ENCODE results near the gene ACSL3. TPM values are rescaled to one million over a fixed set of nuclear protein-coding genes. Genes with fewer than 3 reads are reported as not detected.

Gene ACSL3
- total RNA-seq, 1 donor from 2014 or later: 144 TPM

GRCh38 chr2:222973733-222974132 lies 112.9 kb downstream of the ACSL3 start:
- Histone ChIP-seq H4K20me1 (ENCODE audit: insufficient read depth, low read length) (no peaks in the 10 kb centered on the region), H2AFZ (ENCODE audit: low read depth, low read length) (no peak overlapping the region), H3K36me3 (ENCODE audit: insufficient read depth, low read length) (no peaks in the 10 kb centered on the region), H3K27me3 (ENCODE audit: insufficient read depth, low read length) (no peaks in the 10 kb centered on the region), H3K27ac (ENCODE audit: low read depth, low read length) (no peak overlapping the region), H3K9ac (ENCODE audit: low read length) (no peak overlapping the region), H3K4me1 (ENCODE audit: insufficient read depth, low read length) (peaks cover 2% of the 10 kb centered on the region), H3K4me2 (ENCODE audit: low read length) (no peak overlapping the region), H3K4me3 (ENCODE audit: insufficient read depth, low read depth, low read length) (no peak overlapping the region), H3K79me2 (ENCODE audit: insufficient read depth, low read length) (no peaks in the 10 kb centered on the region), H3K9me3 (ENCODE audit: insufficient read depth, low read depth, low read length) (no peaks in the 10 kb centered on the region)
- Mint-ChIP-seq H3K36me3 (ENCODE audit: low read depth, unreplicated experiment) (no peaks in the 10 kb centered on the region), H3K4me1 (ENCODE audit: low read depth, unreplicated experiment) (peaks cover 8% of the 10 kb centered on the region), H3K9me3 (ENCODE audit: unreplicated experiment) (no peaks in the 10 kb centered on the region), H3K4me3 (ENCODE audit: unreplicated experiment) (no peak overlapping the region), H3K27me3 (ENCODE audit: low read depth, unreplicated experiment) (no peaks in the 10 kb centered on the region), H3K27ac (ENCODE audit: unreplicated experiment) (no peak overlapping the region)
- FAIRE-seq (no peak), DNase-seq (ENCODE audit: low read depth) (no peak)
- TF ChIP-seq CTCF (IDR thresholded peaks at IDR 0.05; ENCODE audit: insufficient read depth, low read depth, low read length) (no peak), EZH2 (IDR thresholded peaks at IDR 0.05; ENCODE audit: insufficient read depth, low read length) (no peak)

- H3K79me2 ChIP-seq (ENCODE audit: insufficient read depth, low read length): no peaks in the 10 kb centered on the region
- no peak overlapping the region for H3K27ac ChIP-seq (ENCODE audit: low read depth, low read length)
- H3K9me3 Mint-ChIP-seq (ENCODE audit: unreplicated experiment): no peaks in the 10 kb centered on the region
- FAIRE-seq (no peak), DNase-seq (ENCODE audit: low read depth) (no peak)
- H3K9ac ChIP-seq (ENCODE audit: low read length): no peak overlapping the region
- H3K4me1 Mint-ChIP-seq (ENCODE audit: low read depth, unreplicated experiment): peaks cover 23% of the 10 kb centered on the region
- no peak for TF ChIP-seq EZH2 (IDR thresholded peaks at IDR 0.05; ENCODE audit: insufficient read depth, low read length)
- H3K4me3 ChIP-seq (ENCODE audit: insufficient read depth, low read depth, low read length): no peak overlapping the region
- no peaks in the 10 kb centered on the region for H3K27me3 ChIP-seq (ENCODE audit: insufficient read depth, low read length)
- no peaks in the 10 kb centered on the region for H3K36me3 ChIP-seq (ENCODE audit: insufficient read depth, low read length)
- no peak overlapping the region for H3K4me2 ChIP-seq (ENCODE audit: low read length)
- no peaks in the 10 kb centered on the region for H3K9me3 ChIP-seq (ENCODE audit: insufficient read depth, low read depth, low read length)
- no peak overlapping the region for H3K4me3 Mint-ChIP-seq (ENCODE audit: unreplicated experiment)
- no peak overlapping the region for H3K27ac Mint-ChIP-seq (ENCODE audit: unreplicated experiment)
- H3K4me1 ChIP-seq (ENCODE audit: insufficient read depth, low read length): peaks cover 2% of the 10 kb centered on the region
- H2AFZ ChIP-seq (ENCODE audit: low read depth, low read length): no peak overlapping the region
- no peaks in the 10 kb centered on the region for H3K36me3 Mint-ChIP-seq (ENCODE audit: low read depth, unreplicated experiment)
- no peaks in the 10 kb centered on the region for H3K27me3 Mint-ChIP-seq (ENCODE audit: low read depth, unreplicated experiment)
- no peaks in the 10 kb centered on the region for H4K20me1 ChIP-seq (ENCODE audit: insufficient read depth, low read length)
Observed at GRCh38 chr2:222976521-222977061, 115.8 kb downstream of the ACSL3 start.

- Histone ChIP-seq H3K4me3 (ENCODE audit: insufficient read depth, low read depth, low read length) (no peak overlapping the region), H3K27ac (ENCODE audit: low read depth, low read length) (no peak overlapping the region), H3K4me2 (ENCODE audit: low read length) (no peak overlapping the region), H3K9ac (ENCODE audit: low read length) (no peak overlapping the region), H3K79me2 (ENCODE audit: insufficient read depth, low read length) (no peaks in the 10 kb centered on the region), H3K9me3 (ENCODE audit: insufficient read depth, low read depth, low read length) (no peaks in the 10 kb centered on the region), H4K20me1 (ENCODE audit: insufficient read depth, low read length) (no peaks in the 10 kb centered on the region), H3K27me3 (ENCODE audit: insufficient read depth, low read length) (no peaks in the 10 kb centered on the region), H2AFZ (ENCODE audit: low read depth, low read length) (no peak overlapping the region), H3K4me1 (ENCODE audit: insufficient read depth, low read length) (peaks cover 3% of the 10 kb centered on the region), H3K36me3 (ENCODE audit: insufficient read depth, low read length) (no peaks in the 10 kb centered on the region)
- Mint-ChIP-seq H3K27ac (ENCODE audit: unreplicated experiment) (no peak overlapping the region), H3K27me3 (ENCODE audit: low read depth, unreplicated experiment) (no peaks in the 10 kb centered on the region), H3K4me1 (ENCODE audit: low read depth, unreplicated experiment) (peaks cover 28% of the 10 kb centered on the region), H3K36me3 (ENCODE audit: low read depth, unreplicated experiment) (no peaks in the 10 kb centered on the region), H3K9me3 (ENCODE audit: unreplicated experiment) (no peaks in the 10 kb centered on the region), H3K4me3 (ENCODE audit: unreplicated experiment) (no peak overlapping the region)
- no peak for FAIRE-seq
- TF ChIP-seq CTCF (IDR thresholded peaks at IDR 0.05; ENCODE audit: insufficient read depth, low read depth, low read length) (no peak), EZH2 (IDR thresholded peaks at IDR 0.05; ENCODE audit: insufficient read depth, low read length) (no peak)
- DNase-seq (ENCODE audit: low read depth): no peak
Observed at GRCh38 chr2:222977121-222977520, 116.3 kb downstream of the ACSL3 start.

Measured in astrocyte (in vitro differentiated cells and primary cell).